Measurements from ENCODE around the gene ZNF738.

- TF ChIP-seq REST (IDR thresholded peaks at IDR 0.05; ENCODE audit: insufficient read depth in 1 of 2, low read depth in 2 of 2, low read length in 2 of 2) (no peak), SIN3A (IDR thresholded peaks at IDR 0.05; ENCODE audit: borderline replicate concordance, insufficient read depth, low read length) (no peak), FOXP2 (optimal IDR thresholded peaks at IDR 0.05; ENCODE audit: borderline replicate concordance, extremely low read depth, extremely low read length, insufficient read depth) (no peak), POLR2AphosphoS5 (IDR thresholded peaks at IDR 0.05; ENCODE audit: low read depth, low read length) (no peak), TAF1 (IDR thresholded peaks at IDR 0.05; ENCODE audit: borderline replicate concordance, insufficient read depth, low read length) (no peak)
Measured at GRCh38 chr19:21396121-21396520, 37.3 kb downstream of the ZNF738 start.
